Trophoblast cell (in vitro differentiated cells and primary cell): ENCODE data around the gene VSIR.
A peak's percentile ranks its signal among the peaks of the same experiment; 100 is the strongest.

Experiments
- DNase-seq, 2 donors: peaks; one replicate each; pipeline ENCODE4 v3.0.0-alpha.2; 2016
- H2AFZ ChIP-seq: 2 replicates; pipeline ENCODE4 v1.6.1; 2013; ENCODE audit warnings: low read length, moderate library complexity, mild to moderate bottlenecking; ENCODE audit not compliant: insufficient read depth, poor library complexity
- H2AK5ac ChIP-seq: 2 replicates; pipeline ENCODE4 v1.6.1; 2013; ENCODE audit warnings: mild to moderate bottlenecking, low read length
- H2BK120ac ChIP-seq: 2 replicates; pipeline ENCODE4 v1.6.1; 2013; ENCODE audit warnings: low read length, mild to moderate bottlenecking, moderate library complexity; ENCODE audit not compliant: insufficient read depth, poor library complexity
- H2BK12ac ChIP-seq: 2 replicates; pipeline ENCODE4 v1.6.1; 2013; ENCODE audit warnings: mild to moderate bottlenecking, low read length, moderate library complexity
- H2BK5ac ChIP-seq: 2 replicates; pipeline ENCODE4 v1.6.1; 2013; ENCODE audit warnings: low read length, low read depth, moderate library complexity, mild to moderate bottlenecking; ENCODE audit not compliant: poor library complexity
- H3K14ac ChIP-seq: 2 replicates; pipeline ENCODE4 v1.6.1; 2013; ENCODE audit warnings: mild to moderate bottlenecking, low read length
- H3K18ac ChIP-seq: 2 replicates; pipeline ENCODE4 v1.6.1; 2013; ENCODE audit warnings: mild to moderate bottlenecking, low read length
- H3K23ac ChIP-seq: 2 replicates; pipeline ENCODE4 v1.6.1; 2013; ENCODE audit warnings: low read length
- H3K27ac ChIP-seq: 2 replicates; pipeline ENCODE4 v1.5.1; 2013; ENCODE audit warnings: low read depth, mild to moderate bottlenecking, inconsistent platforms, low read length, moderate library complexity
- H3K27me3 ChIP-seq: 2 replicates; pipeline ENCODE4 v1.6.1; 2013; ENCODE audit warnings: inconsistent platforms, mild to moderate bottlenecking, low read length, moderate library complexity; ENCODE audit not compliant: insufficient read depth
- H3K36me3 ChIP-seq, 2 experiments: 1 replicate in 1 of 2; 2 replicates in 1 of 2; pipeline ENCODE4 v1.6.1; 2013; ENCODE audit warnings: low read length in 2 of 2, mild to moderate bottlenecking in 2 of 2, moderate library complexity in 1 of 2; ENCODE audit not compliant: insufficient read depth in 2 of 2, control insufficient read depth in 1 of 2
- H3K4ac ChIP-seq: 2 replicates; pipeline ENCODE4 v1.6.1; 2013; ENCODE audit warnings: low read depth, mild to moderate bottlenecking, low read length, moderate library complexity
- H3K4me1 ChIP-seq, 2 experiments: 1 replicate in 1 of 2; 2 replicates in 1 of 2; pipeline ENCODE4 v1.6.1; 2013; ENCODE audit warnings: low read length in 2 of 2, mild to moderate bottlenecking in 2 of 2, moderate library complexity in 1 of 2; ENCODE audit not compliant: insufficient read depth in 2 of 2, control insufficient read depth in 1 of 2
- H3K4me2 ChIP-seq: 2 replicates; pipeline ENCODE4 v1.6.1; 2013; ENCODE audit warnings: inconsistent platforms, mild to moderate bottlenecking, low read length, moderate library complexity
- H3K4me3 ChIP-seq: 2 replicates; pipeline ENCODE4 v1.5.1; 2013; ENCODE audit warnings: mild to moderate bottlenecking, low read depth, low read length, inconsistent platforms
- H3K79me1 ChIP-seq: one replicate; pipeline ENCODE4 v1.6.1; 2013; ENCODE audit warnings: low read length
- H3K79me2 ChIP-seq: 2 replicates; pipeline ENCODE4 v1.6.1; 2013; ENCODE audit warnings: low read length, mild to moderate bottlenecking; ENCODE audit not compliant: control insufficient read depth, insufficient read depth, poor library complexity
- H3K9ac ChIP-seq: 2 replicates; pipeline ENCODE4 v1.6.1; 2013; ENCODE audit warnings: mild to moderate bottlenecking, low read length
- H3K9me3 ChIP-seq: 2 replicates; pipeline ENCODE4 v1.6.1; 2013; ENCODE audit warnings: low read depth, mild to moderate bottlenecking, control low read depth, inconsistent platforms, low read length; ENCODE audit not compliant: insufficient read depth
- H4K12ac ChIP-seq: 2 replicates; pipeline ENCODE4 v1.6.1; 2013; ENCODE audit warnings: low read depth, mild to moderate bottlenecking, low read length, moderate library complexity
- H4K8ac ChIP-seq: 2 replicates; pipeline ENCODE4 v1.6.1; 2013; ENCODE audit warnings: low read depth, mild to moderate bottlenecking, low read length, moderate library complexity
- H4K91ac ChIP-seq: one replicate; pipeline ENCODE4 v1.6.1; 2013; ENCODE audit warnings: low read depth, mild to moderate bottlenecking, low read length, moderate library complexity
- WGBS: extraction: QIAGEN DNeasy Blood & Tissue Kit; methylation state at CpG from one replicate; pipeline ENCODE4 v1.1.7; 2013; ENCODE audit warnings: missing lambda C conversion rate; ENCODE audit not compliant: insufficient read length, insufficient coverage; ENCODE audit errors: extremely low coverage; 5-methylcytosine and 5-hydroxymethylcytosine counted together

The VSIR gene

DNA sequence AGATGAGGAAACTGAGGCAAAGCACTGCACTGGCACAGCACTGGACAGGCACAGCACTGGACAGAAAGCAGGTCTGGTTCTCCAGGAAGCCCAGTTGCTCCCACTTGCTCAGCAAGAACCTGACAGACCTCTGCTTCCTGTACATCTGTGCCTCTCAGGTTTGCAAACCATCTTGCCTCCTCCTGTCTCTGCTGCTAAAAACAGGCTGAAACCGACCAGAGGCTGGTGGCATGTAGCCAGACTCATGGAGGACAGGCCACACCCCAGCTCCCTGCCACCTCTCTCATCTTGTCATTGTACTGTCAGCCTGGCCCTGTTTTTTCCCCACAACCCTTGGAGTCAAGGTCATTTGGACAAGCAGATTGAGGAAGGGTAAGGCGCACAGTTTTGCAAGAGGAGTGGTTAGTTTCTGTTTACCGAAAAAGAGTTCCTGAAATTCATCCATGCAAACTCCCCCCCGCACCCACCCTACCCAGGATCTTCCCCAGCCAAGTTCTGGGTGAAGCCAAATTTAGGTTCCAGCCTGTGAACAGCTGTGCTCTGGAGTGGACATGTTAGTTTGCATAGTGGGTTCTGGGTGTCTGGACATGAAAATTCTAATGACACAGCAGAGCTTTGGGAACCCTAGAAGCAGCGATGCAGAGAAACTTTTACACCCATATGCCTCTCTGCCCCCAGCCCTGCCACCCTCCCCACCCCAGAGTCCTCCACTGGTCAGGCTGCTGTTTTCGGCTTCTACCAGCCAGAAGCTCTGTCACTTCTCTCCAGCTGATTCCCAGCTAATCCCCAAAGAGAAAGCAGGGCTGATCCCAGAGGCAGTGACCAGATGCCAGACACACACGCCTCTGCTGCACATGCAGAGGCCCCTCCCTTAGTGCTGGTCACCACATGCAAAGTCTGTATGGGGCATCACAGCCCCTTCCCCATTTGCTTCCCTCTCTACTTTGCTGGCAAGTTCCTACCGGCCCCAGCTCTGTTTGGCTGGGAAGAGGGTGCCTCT, 45.3 kb downstream of the VSIR start:
- Histone ChIP-seq H3K9me3 (no peaks in the 10 kb centered on the region), H3K9ac (no peak overlapping the region), H3K4me3 (peak overlapping the region; percentile 40), H3K27ac (no peak overlapping the region), H3K4ac (no peak overlapping the region), H3K4me1 (peaks cover 6 to 7% of the 10 kb centered on the region in 2 experiments), H4K91ac (no peak overlapping the region), H2BK120ac (no peak overlapping the region), H2BK5ac (no peak overlapping the region), H2AK5ac (no peak overlapping the region), H2AFZ (no peak overlapping the region), H4K12ac (no peak overlapping the region), H3K23ac (no peak overlapping the region), H3K79me1 (no peaks in the 10 kb centered on the region), H2BK12ac (no peak overlapping the region), H4K8ac (no peak overlapping the region), H3K36me3 (no peaks in the 10 kb centered on the region), H3K4me2 (no peak overlapping the region), H3K79me2 (no peaks in the 10 kb centered on the region), H3K14ac (no peak overlapping the region), H3K18ac (no peak overlapping the region), H3K27me3 (no peaks in the 10 kb centered on the region)
- DNase-seq, result no peak
- WGBS, result no CpG with 5 or more reads among the region's 8 CpGs

DNA sequence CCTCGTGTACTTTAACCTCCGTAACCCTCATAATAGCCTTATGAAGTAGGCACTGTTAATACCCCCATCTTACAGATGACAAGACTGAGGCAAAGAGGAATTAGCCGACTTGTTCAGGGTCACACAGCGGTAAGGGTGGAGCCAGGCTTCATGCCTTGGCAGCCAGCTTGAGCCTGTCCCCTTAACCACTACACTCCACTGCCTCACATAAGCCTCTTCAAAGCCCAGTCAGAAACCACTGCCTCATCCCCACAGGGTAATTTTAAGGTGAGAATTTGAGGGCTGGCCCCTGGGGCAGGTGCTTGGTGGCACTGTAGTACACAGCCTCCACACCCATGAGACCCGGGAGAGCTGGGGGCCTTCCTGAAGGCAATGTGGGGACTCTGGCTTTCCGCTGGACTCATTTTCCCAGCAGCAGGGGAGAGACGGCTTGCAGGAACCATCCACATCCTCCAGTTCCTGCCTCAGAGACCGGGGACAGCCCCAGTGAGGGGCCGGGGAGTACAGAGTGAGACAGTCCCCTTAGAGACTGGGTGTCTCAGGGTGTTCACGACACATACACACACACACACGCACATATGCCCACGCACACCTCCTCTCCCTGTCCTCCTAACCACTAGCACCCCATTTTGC, 46.1 kb downstream of the VSIR start:
- Histone ChIP-seq H2BK5ac (no peak overlapping the region), H2AK5ac (no peak overlapping the region), H4K8ac (no peak overlapping the region), H3K79me1 (no peaks in the 10 kb centered on the region), H3K4me3 (peak overlapping the region; percentile 40), H3K23ac (no peak overlapping the region), H3K79me2 (no peaks in the 10 kb centered on the region), H3K36me3 (no peaks in the 10 kb centered on the region), H3K14ac (no peak overlapping the region), H3K18ac (no peak overlapping the region), H3K27me3 (no peaks in the 10 kb centered on the region), H4K91ac (no peak overlapping the region), H3K4me1 (peaks cover 6 to 7% of the 10 kb centered on the region in 2 experiments), H3K9ac (no peak overlapping the region), H3K4me2 (no peak overlapping the region), H3K9me3 (no peaks in the 10 kb centered on the region), H2AFZ (no peak overlapping the region), H4K12ac (no peak overlapping the region), H2BK120ac (no peak overlapping the region), H3K4ac (no peak overlapping the region), H2BK12ac (no peak overlapping the region), H3K27ac (no peak overlapping the region)
- no peak for DNase-seq
- no CpG with 5 or more reads among the region's 12 CpGs for WGBS

DNA sequence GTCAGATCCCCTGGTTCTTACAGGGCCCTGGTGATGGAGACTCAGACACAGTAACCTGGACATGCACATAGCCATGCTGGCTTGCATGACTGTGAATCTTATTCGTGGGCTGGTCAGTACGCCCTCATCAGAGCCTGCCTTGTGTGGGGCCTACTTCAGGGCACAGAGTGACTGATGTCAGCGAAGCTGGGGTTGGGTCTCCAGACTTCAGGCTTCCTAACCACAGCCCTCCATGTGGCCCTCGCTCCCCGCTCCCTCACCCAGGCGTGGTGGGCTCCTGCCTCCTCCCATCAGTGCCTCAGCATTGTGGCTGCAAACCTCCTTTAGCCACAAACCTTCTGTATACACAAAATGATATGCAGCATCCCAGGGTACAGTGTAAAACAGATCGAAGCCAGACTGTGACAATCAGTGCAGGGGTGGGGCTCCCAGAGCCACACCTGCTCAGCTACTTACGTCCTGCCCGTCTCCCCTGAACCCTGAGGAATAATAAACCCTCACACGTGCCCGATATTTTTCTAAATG, 46.7 kb downstream of the VSIR start:
- Histone ChIP-seq H4K8ac (no peak overlapping the region), H3K14ac (no peak overlapping the region), H4K12ac (no peak overlapping the region), H4K91ac (no peak overlapping the region), H3K79me2 (no peaks in the 10 kb centered on the region), H3K9me3 (no peaks in the 10 kb centered on the region), H2AK5ac (no peak overlapping the region), H3K79me1 (no peaks in the 10 kb centered on the region), H3K36me3 (no peaks in the 10 kb centered on the region), H3K18ac (no peak overlapping the region), H3K4me2 (no peak overlapping the region), H3K9ac (no peak overlapping the region), H3K4ac (no peak overlapping the region), H2BK5ac (no peak overlapping the region), H2BK120ac (no peak overlapping the region), H3K4me3 (no peak overlapping the region), H3K4me1 (peaks cover 6 to 7% of the 10 kb centered on the region in 2 experiments), H3K27me3 (no peaks in the 10 kb centered on the region), H2AFZ (no peak overlapping the region), H3K23ac (no peak overlapping the region), H3K27ac (no peak overlapping the region), H2BK12ac (no peak overlapping the region)
- no peak for DNase-seq
- no CpG with 5 or more reads among the region's 11 CpGs for WGBS

- Histone ChIP-seq H3K27ac (no peak overlapping the region), H3K18ac (no peak overlapping the region), H2BK12ac (no peak overlapping the region), H3K14ac (no peak overlapping the region), H2AK5ac (no peak overlapping the region), H3K27me3 (no peaks in the 10 kb centered on the region), H4K12ac (no peak overlapping the region), H3K4ac (no peak overlapping the region), H3K23ac (no peak overlapping the region), H4K8ac (no peak overlapping the region), H2BK120ac (no peak overlapping the region), H3K4me2 (no peak overlapping the region), H4K91ac (no peak overlapping the region), H3K36me3 (no peaks in the 10 kb centered on the region), H3K4me1 (peaks cover 6 to 7% of the 10 kb centered on the region in 2 experiments), H3K4me3 (no peak overlapping the region), H3K79me1 (no peaks in the 10 kb centered on the region), H3K9me3 (no peaks in the 10 kb centered on the region), H2AFZ (no peak overlapping the region), H3K9ac (no peak overlapping the region), H2BK5ac (no peak overlapping the region), H3K79me2 (no peaks in the 10 kb centered on the region)
- no CpG with 5 or more reads among the region's 9 CpGs for WGBS
- peak in 1 of 2 donors; percentile 37 for DNase-seq
These were observed 47.2 kb downstream of the VSIR start for GRCh38 chr10:71725998-71726579.
